Stimulated activated CD4-positive, alpha-beta T cell treated with anti-CD3 and anti-CD28 coated beads, TNF-alpha, amount 100 ng/mL, for 24 hours (primary cell): Measurements from ENCODE around the gene APOE.
"Not testable (repeated sequence)": the region's sequence is repeated elsewhere in the genome, so short reads cannot be mapped to it uniquely, and the experiment has no call there.

ENCODE experiments used
- DNase-seq, 3 experiments: peaks; one replicate each; pipeline ENCODE4 v3.0.0-alpha.2; 2020; ENCODE audit warnings: low read depth in 3 of 3

APOE gene

DNA sequence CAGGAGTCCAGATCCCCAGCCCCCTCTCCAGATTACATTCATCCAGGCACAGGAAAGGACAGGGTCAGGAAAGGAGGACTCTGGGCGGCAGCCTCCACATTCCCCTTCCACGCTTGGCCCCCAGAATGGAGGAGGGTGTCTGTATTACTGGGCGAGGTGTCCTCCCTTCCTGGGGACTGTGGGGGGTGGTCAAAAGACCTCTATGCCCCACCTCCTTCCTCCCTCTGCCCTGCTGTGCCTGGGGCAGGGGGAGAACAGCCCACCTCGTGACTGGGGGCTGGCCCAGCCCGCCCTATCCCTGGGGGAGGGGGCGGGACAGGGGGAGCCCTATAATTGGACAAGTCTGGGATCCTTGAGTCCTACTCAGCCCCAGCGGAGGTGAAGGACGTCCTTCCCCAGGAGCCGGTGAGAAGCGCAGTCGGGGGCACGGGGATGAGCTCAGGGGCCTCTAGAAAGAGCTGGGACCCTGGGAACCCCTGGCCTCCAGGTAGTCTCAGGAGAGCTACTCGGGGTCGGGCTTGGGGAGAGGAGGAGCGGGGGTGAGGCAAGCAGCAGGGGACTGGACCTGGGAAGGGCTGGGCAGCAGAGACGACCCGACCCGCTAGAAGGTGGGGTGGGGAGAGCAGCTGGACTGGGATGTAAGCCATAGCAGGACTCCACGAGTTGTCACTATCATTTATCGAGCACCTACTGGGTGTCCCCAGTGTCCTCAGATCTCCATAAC, at the start of gene APOE:
APOE (plus strand) TSS at position 360 of the 724 bp plus-strand sequence. CDS start 829 bp downstream, outside the sequence.
- no peak for DNase-seq

DNA sequence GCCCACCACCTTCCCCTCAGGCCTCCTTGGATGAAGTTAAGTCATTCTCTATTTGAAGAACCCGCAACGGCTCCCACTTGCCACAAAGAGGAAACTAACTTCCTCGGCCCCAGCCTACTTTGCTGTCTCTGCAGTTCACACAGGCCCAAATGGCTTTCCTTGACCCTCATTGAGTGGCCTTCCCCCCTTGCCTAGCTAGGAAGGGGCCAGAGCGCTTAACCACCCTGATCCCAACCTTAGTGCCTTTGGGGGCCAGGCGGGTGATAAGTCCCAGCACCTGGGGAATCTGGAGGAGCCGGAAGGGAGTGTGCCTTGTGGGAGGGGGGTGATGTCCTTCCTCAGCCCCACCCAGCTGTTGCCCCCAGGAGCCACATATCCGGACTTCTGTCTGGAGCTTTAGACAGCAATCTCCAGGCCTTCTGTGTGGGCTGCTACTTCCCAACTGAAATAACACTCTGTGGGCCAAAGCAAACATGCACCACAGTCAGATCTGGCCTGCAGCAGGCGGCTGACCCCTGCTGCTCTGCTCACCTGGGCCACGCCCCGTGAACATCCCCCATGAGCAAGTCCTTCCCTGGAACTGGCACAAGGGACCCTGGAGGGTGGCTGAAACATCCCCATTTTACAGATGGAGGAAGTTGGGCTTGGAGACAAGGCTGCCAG, 49.0 kb upstream of the APOE start:
- no peak for DNase-seq

DNA sequence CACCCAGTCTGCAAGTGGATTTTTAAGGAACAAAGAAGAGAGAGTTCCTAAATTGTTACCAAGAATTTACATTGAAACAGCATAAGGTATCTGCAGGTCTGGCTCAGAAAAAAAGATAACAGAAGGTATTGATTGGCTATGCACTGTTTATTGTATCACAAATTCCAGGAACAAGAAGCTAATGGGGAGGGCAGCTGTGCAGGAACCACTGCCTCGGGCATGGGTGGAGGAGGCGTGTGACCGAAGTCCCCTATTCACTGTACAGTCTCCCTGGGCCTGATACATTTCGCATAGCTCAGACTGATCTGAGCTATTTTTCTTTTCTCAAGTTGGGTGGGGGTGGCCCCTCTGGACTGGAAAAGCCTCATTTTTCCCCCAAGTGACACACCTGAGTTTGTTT, 47.8 kb upstream of the APOE start:
- no peak for DNase-seq

DNA sequence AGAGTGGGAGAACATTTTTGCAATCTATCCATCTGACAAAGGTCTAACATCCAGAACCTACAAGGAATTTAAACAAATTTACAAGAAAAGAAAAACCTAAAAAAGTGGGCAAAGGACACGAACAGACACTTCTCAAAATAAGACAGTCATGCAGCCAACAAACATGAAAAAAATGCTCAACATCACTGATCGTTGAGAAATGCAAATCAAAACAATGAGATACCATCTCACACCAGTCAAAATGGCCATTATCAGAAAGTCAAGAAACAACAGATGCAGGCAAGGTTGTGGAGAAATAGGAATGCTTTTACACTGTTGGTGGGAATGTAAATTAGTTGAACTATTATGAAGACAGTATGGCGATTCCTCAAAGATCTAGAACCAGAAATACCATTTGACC, 44.0 kb upstream of the APOE start:
- not testable (repeated sequence) for DNase-seq

DNA sequence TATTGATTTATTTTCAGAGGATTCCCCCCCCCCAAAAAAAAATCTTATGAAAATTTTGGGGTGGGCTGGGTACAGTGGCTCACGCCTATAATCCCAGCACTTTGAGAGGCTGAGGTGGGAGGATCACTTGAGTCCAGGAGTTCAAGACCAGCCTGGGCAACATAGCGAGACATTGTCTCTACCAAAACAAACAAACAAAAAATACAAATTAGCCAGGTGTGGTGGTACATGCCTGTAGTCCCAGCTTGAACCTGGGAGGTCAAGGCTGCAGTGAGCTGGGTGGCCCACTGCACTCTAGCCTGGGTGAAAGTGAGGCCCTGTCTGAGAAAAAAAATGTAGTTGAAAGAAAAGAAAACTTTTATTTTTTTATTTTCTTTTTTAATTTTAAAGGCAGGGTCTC, 41.6 kb upstream of the APOE start:
- DNase-seq, result no peak

DNA sequence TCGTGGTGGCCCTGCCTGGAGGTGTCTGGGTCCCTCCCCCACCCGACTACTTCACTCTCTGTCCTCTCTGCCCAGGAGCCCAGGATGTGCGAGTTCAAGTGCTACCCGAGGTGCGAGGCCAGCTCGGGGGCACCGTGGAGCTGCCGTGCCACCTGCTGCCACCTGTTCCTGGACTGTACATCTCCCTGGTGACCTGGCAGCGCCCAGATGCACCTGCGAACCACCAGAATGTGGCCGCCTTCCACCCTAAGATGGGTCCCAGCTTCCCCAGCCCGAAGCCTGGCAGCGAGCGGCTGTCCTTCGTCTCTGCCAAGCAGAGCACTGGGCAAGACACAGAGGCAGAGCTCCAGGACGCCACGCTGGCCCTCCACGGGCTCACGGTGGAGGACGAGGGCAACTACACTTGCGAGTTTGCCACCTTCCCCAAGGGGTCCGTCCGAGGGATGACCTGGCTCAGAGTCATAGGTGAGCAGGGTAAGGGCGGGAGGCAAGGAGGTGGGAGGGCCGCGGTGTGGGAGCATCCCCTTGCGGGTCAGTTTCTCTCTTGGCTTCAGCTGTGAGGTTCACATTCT, 40.3 kb upstream of the APOE start:
- no peak for DNase-seq

DNA sequence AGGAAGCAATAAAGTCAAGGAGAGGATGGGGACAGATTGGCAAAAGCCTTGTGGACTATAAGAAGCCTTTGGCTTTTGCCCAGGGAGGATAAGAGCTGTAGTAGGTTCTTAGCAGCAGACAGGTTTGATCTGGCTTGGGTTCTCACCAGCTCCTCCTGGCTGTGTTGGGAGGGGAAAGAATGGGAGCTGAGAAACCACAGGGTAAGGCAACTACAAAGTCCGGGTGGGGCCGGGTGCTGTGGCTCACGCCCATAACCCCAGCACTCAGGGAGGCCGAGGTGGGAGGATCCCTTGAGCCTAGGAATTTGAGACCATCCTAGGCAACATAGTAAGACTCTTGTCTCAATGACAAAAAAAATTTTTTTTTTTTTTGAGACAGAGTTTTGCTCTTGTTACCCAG, 38.9 kb upstream of the APOE start:
- DNase-seq, result no peak

DNA sequence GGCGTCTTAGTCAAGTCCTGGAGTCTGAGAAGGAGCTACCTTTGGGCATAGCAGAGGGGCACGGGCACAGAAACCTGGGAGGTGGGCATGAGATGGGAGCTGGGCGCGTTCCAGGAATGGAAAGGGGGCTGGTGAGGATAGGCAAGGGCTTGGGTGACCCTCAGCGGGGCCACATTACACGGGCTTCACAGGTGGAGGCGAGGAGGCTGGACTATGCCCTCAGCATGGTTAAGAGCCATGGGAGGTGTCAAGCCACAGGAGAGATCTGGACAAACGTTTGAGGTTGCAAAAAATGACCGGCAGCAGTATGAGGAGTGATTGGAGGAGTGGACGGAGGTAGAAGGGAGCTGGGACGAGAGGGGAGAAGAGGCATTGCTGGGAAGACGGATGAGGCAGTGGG, 38.0 kb upstream of the APOE start:
- DNase-seq, result no peak

DNA sequence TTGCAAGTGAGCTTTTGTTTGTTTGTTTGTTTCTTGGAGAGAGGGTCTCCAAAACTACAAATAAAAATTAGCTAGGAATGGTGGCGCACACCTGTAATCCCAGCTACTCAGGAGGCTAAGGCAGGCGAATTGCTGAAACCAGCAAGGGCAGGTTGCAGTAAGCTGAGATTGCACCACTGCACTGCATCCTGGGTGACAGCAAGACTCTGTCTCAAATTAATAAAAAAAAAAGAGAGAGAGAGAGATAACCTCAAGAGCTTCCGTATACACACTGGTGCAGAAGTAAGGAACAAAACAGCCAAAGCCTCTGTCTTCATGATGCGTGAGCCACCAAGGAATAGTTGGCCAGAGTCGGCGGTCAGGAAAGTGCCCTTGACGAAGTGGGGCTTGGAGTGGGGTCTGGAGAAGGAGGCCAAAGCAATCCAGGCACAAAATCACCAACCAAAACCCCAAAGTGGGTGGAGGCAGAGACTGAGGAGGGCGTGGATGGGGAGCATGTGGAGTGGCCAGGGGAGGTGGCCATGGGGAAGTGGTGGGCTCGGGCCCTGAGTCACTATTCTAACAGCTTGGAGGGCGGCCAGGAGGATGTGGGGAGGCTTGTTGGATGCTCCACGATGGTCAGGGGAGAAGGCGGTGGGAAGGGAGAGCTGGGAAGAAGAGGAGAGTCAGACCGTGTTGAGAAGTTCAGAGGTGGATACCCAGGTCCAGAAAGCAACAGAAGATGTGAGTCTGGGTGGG, 35.7 kb upstream of the APOE start:
- no peak for DNase-seq

DNA sequence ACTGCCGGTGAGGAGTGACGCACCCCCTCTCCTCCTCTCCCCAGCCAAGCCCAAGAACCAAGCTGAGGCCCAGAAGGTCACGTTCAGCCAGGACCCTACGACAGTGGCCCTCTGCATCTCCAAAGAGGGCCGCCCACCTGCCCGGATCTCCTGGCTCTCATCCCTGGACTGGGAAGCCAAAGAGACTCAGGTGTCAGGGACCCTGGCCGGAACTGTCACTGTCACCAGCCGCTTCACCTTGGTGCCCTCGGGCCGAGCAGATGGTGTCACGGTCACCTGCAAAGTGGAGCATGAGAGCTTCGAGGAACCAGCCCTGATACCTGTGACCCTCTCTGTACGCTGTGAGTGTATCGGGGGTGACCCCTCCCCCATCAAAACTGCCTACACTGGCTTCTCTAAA, 33.8 kb upstream of the APOE start:
- no peak for DNase-seq

DNA sequence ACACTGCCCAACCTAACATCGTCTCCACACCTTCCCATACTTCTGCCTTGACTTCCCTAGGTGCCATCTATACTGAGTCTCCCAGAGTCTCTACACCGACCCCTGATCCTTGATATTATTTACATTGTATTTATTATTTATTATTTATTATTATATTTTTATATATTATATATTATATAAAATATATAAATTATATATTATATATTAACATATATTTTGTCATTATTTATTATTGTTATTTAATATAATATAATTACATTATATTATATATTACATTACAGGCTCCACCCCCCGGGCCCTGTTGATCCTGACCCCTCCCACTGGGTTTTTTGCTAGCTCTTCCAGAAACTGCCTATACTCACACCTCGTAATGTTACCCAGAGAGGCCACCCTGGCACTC, 32.9 kb upstream of the APOE start:
- no peak for DNase-seq

DNA sequence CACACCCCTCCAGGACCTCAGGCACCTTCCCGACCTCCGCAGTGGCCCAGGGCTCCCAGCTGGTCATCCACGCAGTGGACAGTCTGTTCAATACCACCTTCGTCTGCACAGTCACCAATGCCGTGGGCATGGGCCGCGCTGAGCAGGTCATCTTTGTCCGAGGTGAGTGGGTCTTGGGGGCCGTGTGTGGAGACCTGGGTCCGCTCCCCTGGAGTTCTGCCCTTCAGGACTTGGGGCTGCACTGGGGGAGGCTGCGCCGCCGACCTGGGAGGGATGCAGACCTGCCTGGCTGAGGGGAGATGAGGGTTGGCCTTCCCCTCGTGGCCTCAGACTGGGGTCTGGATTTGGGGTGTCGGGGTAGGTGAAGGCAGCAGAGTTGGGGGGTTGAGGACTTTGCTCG, 31.3 kb upstream of the APOE start:
- DNase-seq, result no peak

DNA sequence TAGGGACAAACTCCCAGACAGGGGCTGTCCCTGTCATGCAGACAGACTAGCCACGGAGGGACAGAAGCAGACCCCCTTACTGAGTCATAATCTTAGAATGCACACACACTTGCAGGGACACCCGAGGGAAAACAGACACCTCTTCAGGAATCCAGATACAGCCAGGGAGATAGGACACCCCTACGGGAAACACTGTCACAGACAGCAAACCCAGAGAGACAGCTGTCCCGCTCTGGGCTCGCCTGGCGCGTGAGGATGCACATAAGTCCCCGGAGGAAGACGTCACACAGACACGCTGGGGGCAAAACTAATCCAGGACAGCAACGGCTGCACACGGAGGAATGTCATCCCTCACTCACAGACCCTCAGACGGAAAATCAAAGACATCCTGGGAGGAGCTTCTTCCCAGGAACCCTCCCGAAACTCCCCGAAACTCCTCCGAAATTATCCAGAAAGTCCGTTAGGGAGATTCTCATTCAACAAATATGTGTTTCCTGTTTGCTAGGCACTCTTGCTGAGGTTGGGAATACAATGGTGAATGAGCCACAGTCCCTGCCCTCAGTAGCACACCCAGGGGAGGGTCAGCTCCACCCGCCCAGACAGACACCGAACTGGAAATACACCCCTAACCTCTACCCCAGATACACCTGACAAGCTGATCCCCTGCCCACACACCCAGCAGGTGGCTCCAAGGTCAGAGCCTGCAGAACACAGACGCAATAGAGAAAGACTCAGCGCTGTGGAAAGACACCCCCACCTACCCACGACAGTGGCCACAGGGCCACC, 29.7 kb upstream of the APOE start:
- DNase-seq, result no peak

DNA sequence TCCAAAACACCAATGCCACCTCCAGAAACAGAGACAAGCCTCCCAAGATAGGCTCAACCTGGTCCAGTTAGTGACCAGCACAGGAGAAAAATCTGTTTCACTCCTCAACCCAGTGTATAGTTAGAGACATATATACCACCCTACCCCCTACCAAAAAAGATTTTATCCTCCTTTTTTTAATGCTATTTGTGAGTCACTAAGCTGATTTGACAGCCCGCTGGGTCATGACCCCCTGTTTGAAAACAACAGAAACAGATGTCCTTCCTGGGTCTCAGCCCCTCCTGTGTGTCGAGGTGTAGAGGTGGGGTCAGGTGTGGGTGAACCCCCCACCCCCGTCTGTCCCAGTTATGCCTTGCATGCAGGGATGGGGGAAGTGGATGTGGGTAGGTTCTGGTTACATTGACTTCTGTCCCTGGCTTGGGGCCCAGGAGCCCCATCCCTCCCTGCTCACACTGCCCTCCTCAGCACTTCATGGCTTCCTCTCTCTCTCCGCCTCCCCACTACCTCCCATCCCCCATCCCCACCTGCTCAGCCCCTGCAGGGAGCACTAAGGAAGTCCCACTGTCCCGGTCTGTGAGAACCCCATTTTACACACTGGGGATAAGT, 28.6 kb upstream of the APOE start:
- no peak for DNase-seq

DNA sequence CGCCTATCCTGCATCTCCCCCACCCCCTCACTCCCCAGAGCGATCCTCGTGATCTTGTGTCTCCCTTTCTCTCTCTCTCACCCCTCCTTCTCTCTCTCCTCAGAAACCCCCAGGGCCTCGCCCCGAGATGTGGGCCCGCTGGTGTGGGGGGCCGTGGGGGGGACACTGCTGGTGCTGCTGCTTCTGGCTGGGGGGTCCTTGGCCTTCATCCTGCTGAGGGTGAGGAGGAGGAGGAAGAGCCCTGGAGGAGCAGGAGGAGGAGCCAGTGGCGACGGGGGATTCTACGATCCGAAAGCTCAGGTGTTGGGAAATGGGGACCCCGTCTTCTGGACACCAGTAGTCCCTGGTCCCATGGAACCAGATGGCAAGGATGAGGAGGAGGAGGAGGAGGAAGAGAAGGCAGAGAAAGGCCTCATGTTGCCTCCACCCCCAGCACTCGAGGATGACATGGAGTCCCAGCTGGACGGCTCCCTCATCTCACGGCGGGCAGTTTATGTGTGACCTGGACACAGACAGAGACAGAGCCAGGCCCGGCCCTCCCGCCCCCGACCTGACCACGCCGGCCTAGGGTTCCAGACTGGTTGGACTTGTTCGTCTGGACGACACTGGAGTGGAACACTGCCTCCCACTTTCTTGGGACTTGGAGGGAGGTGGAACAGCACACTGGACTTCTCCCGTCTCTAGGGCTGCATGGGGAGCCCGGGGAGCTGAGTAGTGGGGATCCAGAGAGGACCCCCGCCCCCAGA, 27.3 kb upstream of the APOE start:
- DNase-seq, result no peak

DNA sequence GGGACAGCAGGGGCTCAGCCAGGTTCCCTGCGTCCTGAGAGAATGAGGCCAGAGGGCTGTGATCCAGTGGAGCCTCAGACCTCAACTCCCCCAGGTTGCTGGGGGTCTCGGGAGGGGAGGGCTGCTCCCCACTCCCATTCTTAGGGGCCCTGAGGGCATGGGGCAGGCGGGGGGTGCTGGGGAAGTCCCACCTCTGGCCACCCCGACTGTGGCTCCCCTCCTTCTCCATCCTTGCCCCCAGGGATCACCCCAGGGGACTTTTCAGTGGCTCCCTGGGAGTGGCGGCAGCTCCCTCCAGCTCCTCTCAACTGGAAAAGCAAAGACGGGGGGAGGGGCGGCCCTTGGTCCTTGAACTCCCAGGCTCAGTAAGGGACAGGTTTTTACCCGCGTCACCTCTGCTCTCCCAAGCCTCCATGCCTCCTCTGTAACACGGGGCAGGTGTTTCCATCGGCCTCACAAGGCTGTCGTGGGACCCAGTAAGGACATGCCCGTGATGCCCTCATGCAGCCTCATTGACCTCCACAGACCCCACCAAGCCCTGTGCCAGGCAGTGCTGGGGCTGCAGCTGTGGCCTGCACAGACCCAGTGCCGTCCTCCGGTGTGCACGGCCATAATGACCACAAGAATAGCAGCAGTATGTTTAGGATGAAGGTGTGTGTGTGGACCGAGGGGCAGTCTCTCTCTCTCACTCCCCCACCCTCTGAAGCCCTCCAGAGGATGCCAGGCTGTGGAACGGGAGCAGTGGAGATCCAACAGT, 26.1 kb upstream of the APOE start:
- DNase-seq, result no peak

DNA sequence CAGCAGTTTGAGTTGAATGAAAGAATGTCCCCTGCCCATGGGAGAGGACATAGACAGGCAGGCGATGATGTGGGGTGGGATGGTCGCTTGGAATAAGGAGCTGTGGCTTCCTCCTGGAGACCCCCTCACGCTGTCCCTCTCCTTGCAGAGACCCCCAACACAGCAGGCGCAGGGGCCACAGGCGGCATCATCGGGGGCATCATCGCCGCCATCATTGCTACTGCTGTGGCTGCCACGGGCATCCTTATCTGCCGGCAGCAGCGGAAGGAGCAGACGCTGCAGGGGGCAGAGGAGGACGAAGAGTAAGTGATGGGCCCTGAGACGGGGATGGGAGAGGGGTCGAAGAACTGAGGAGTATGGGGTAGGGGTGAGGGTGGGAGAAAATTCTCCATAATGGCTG, 23.5 kb upstream of the APOE start:
- no peak for DNase-seq

DNA sequence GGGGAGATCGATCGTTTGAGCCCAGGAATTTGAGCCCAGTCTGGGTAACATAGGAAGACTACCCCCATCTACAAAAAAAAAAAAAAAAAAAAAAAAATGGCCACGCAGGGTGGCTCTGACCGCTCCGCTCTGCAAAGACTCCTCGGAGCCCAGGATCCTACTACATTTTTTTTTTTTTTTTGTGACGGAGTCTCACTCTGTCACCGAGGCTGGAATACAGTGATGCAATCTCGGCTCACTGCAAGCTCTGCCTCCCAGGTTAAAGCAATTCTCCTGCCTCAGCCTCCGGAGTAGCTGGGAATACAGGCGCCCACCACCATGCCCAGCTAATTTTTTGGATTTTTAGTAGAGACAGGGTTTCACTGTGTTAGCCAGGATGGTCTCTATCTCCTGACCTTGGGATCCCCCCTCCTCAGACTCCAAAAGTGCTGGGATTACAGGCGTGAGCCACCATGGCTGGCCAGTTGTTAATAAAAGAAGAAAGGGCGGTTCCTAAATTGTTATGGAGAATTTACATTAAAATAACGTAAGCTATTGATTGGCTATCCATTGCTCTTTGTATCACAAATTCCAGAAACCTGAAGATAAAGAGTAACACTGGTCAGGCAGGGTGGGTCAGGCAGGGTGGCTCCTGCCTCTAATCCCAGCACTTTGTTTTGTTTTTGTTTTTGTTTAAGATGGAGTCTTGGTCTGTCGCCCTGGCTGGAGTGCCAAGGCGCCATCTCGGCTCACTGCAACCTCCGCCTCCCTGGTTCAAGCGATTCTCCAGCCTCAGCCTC, 22.8 kb upstream of the APOE start:
- DNase-seq, result not testable (repeated sequence)

DNA sequence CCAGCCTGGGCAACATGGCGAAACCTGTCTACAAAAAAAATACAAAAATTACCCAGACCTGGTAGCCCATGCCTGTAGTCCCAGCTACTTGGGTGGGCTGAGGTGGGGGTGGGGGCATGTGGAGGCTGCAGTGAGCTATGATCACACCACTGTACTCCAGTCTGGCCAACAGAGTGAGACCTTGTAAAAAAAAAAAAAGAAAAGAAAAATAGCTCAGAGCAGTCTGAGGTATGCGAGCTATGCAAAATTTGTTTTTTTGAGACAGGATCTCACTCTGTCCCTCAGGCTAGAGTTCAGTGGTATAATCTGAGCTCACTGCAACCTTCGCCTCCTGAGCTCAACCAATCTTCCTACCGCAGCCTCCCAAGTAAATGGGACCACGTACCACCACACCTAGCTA, 21.7 kb upstream of the APOE start:
- no peak for DNase-seq
